A204.1 (cell line): Measurements from ENCODE around the gene DHRS3.

ENCODE experiments used
- FAIRE-seq: peaks from 2 replicates; lab custom pipeline; 2012; peaks lifted over from hg19 to GRCh38; lab: Jason Lieb, UNC

The DHRS3 gene

DNA sequence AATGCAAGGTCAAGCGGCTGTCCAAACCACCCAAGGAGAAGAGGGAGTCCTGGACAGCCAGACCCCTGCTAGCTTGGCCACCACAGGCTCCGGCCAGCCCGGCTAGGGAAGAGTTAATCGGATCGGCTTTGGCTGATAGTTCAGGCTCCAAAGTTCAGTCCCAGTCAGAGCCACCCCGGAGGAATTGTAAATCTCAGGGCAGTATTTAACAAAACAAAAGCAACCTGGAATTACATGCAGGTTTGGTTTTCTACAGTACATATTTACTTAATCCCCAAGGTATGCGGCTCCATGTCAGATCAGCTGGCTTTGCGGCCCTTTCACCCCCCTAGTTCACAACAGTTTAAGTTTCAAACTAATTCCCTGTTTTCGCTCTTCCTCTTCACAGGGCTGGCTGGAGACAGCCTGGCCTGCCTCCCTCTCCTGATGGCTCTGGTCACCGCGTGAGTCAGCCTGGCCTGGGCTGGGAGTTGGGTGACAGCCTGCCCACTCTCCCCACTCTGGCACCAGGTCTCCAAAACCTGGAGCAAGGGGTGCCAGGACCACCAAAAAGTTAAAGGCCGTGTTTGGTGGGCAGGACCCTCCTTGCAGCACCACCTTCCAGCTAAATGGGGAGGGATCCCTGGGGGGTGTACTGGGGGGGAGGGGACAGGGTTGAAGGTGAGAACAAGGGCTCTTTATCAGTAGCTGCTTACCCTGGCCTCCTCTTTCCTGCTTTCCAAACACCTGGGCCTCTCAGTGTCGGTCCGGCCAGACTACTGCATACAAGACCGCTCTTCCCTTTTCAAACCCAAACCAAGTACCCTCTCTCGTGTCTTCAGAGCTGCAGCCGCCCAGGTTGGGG, 1.9 kb downstream of the DHRS3 start:
- no peak for FAIRE-seq

DNA sequence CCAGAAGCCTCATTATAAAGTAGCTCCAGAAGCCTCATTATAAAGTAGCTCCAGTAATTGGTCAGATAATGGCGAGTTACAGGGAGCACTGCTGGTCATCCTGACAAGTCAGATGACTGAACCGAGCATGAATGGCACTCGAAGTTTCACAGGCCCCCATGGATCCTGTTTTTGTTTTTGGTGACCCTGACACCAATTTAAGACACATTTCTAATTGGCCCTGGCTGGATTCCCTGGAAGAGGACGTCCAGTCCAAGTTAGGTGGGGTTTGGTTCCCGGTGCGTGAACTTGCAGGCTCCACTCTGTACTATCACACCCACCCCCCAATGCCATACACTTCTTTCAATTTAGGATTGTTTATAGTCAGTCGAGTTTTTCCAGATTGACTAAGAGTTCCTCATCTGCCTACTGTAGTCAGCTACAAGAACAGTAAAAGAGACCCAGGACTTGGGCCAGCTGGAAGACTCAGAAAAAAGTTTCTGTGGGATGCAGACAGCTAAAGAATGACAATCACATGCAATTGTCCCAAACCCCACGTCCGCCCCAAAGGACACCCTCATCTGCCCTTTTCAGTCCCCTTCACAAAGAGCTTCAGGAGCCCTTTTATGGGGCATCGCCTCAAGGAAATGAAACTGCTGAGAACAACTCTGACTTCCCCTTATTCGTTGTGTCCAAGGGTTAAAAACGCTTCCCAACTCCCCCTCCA, 2.7 kb downstream of the DHRS3 start:
- FAIRE-seq: no peak

GRCh38 chr1:12614402-12615158, 3.4 kb downstream of the DHRS3 start:
- no peak for FAIRE-seq

DNA sequence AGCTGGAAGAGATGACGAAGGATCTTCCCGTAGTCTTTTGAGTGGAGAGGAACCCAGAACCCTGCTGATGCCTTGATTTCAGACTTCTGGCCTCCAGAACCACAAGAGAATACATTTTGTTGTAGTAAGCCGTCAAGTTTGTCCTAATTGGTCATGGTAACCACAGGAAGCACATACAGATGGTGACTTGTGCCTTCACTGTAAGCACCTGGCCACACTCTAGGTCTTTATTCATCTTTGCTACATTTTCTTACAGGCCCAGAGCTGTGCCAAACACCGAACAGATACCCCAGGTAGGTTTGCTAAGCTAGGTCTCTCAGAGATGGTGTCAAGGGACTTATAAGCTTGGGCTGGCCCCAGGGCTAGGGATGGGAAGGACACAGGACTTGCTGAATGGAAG, 4.8 kb downstream of the DHRS3 start:
- no peak for FAIRE-seq

DNA sequence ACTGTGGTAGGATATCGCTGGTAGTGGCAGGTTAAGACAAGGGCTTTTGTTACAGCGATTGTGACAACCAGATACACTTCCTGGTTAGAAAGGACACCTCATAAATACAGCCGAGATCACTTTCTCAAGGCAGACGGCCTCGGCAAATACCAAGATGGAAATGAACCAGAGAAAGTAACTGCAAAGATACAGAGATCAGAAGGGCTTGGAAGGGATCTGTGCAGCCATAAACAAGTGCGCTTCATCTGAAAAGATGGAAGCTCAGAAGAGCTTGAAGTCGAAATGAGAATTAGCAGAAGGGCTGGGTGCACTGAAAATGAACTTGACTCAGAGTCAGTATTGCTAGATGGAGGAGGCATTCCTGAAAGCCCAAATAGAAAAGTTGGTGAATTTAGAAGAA, 7.1 kb downstream of the DHRS3 start:
- no peak for FAIRE-seq

GRCh38 chr1:12610305-12610935, 7.6 kb downstream of the DHRS3 start:
- no peak for FAIRE-seq

DNA sequence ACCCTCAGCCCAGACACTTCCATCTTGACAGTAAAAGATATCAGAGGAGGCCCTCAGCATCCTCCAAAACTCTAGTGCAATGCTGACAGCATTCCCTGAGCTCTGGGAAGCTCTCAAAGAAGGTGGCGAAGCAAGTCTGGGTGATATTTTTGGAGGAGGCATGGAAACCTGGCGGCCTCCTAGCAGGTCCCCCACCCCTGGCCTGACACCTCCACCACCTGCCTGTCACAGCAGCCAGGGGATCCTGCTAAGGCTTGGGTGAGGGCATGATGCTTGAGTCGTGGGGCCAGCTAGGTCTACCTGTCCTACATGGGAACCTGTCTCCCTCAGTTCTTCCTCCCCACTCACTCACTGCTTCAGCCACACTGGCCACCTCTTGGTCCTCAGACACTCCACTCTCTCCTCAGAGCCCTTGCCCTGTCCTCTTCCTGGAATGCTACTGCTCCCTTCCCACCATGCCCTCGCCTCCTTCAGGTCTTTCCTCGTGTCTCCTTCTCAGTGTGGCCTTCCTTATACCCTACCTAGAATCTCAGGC, 8.5 kb downstream of the DHRS3 start:
- FAIRE-seq: no peak

- FAIRE-seq: no peak
Measured at GRCh38 chr1:12608311-12608957, 9.6 kb downstream of the DHRS3 start.

- FAIRE-seq: no peak
Measured at GRCh38 chr1:12607263-12607662, 10.7 kb downstream of the DHRS3 start.

- FAIRE-seq: no peak
Measured at GRCh38 chr1:12604986-12605385, 13.0 kb downstream of the DHRS3 start.

DNA sequence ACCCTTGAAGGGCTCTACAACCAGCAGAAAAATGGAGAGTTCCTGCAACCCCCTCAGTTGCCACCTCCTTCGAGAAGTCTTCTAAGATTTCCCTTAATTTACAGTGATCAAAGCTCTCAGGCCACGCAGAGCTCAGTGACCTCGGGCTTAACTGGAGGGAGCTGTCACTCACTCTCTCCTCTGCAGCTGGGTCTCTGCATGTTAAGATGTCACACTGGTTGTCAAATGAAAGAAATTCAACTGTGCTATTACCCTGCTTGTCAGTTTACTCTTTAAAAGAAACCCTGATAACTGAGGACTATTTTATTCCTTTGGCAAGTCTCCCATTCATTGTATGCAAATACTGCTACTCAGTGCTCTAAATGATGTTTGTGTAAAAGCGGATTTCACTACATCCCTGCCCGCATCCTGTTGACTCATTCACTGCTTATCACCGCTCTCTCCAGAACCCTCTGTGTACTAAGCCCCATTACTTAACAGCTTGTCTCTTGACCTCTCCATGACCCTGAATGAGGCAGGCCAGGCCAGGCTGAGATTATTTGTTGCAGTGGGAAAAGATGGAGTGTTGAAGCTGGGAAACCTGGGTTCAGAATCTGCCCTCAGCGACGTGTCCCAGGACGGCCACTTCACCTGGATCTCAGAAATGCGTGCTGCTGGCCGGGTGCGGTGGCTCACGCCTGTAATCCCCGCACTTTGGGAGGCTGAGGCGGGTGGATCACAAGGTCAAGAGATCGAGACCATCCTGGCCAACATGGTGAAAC, 13.7 kb downstream of the DHRS3 start:
- FAIRE-seq: no peak

- no peak for FAIRE-seq
Measured at GRCh38 chr1:12603224-12603623, 14.8 kb downstream of the DHRS3 start.

GRCh38 chr1:12602659-12603024, 15.4 kb downstream of the DHRS3 start:
- no peak for FAIRE-seq

DNA sequence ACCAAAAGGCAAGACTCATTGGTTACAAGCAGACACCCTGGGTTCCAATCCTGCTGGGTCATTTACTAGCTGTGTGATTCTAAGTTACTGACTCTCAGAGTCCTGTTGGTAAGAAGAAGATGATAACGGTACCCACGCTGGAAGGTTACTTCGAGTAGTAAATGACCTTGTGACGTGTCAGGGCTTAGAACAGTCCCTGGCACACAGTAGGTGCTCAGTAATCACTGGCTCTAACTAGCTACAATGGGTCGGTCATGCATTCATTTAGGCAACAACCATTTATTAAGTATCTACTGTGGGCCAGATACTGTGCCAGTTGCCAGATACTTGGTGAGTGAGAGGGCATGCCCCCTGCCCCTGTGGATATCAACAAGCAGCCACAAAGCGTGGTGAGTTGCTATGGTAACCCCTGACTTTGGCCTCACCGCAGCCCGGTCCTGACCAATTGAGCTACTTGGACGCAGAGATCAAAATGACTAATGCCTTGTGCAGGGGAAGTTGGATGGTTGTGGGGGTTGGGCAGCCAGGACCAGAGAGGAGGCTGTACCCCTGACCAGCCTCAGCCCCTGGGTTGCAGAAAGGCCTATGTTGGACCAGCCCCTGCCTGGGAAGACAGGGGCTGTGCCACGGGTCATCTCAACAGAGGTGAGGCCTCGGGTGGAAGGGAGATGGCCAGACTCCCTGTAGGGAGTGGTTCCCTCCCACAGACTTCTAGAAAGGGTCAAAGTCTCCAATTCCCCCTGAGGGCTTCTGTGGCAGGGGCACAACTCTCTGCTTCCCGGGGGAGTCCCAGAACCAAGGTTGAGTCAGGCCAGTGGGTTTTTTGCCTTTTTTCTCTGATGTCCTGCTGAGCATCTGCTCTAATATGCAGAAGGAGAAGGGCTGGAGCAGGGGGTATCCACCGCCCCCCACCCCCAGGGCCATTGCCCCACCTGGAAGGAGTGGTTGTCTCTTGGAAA, 16.0 kb downstream of the DHRS3 start:
- FAIRE-seq: no peak

DNA sequence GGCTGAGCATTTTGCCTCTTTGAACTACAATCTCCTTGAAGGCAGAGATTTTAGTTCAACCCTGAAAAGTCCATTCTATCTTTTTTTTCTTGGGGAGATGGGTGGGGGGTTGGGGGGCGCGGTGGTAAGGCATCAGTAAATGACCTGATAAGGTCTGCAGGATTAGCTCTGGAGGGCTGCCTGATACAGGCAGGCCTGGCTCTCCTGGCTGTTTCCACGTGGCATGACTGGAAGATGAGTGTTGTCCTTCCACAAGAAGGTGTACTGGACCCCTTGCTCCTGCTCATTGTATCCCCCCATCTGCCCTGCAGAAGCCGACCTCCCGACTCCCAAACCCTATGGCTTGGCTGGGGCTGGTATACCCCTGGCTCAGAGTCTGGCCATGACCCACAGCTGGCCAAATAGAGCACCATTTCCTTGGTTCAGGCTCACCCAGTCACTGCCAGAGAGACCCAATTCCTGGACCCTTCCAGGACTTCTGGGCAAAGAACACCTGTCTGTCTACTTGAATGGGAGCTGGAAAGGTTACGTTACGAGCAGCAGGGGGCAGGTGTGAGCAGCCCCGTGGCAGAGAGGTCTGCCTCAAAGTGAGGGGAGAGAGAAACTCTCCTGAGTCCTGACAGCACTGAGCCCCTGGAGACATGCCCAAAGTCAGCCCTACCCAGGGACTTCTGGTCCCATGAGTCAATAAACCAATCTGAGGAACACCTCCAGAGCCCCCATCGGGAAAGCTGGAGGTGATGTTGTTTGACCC, 17.0 kb downstream of the DHRS3 start:
- no peak for FAIRE-seq

DNA sequence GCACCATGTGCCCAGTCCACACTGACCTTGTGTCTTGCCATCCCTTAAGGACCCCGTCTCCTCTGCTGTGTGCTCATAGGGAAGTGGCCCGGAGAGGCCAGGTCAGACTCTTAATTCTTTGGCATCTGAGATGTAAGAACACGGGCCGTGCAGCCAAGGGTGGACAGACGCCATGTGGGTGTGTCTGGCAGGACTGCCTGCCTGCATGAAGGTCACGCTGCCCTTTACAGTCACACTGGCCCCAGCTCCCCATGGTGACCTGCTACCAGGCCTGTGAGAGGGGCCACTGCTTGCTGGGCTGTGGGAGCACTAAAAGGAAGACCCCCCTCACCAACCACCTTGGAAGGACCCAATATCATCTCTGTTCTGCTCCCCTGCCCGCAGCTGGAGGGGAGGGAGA, 17.7 kb downstream of the DHRS3 start:
- no peak for FAIRE-seq

DNA sequence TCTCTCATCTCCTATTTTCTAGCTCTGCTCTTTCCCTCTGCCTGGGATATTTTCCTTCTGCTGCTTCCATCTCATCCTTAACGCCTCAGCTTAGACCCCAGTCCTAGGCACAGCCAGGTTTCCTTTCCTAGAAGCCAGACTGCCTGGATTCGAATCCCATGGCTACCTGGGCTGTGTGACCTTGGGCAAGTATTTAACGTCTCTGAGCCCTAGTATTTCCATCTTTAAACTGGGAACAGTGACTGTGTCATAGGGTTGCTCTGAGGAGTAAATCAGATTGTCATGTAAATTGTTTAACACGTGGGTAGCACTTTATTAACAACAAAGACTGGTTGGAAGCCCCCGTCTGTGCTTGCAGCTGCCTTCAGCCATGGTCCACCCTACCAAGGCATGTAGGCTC, 18.4 kb downstream of the DHRS3 start:
- FAIRE-seq: no peak

GRCh38 chr1:12598974-12599373, 19.0 kb downstream of the DHRS3 start:
- FAIRE-seq: no peak

- FAIRE-seq: no peak
Measured at GRCh38 chr1:12597792-12598191, 20.2 kb downstream of the DHRS3 start.
